ENCODE measurements around the gene SIAH1.

- TF ChIP-seq NR2C2 (CRISPR knock-in tag; IDR thresholded peaks at IDR 0.05) (no peak), TEAD4 (CRISPR knock-in tag; IDR thresholded peaks at IDR 0.05) (no peak), CTCF (IDR thresholded peaks at IDR 0.05) (no peak), ZNF263 (CRISPR knock-in tag; IDR thresholded peaks at IDR 0.05; ENCODE audit: low read depth) (no peak), FOXP1 (CRISPR knock-in tag; IDR thresholded peaks at IDR 0.05; ENCODE audit: borderline replicate concordance) (no peak), NR3C1 (CRISPR knock-in tag; conservative IDR thresholded peaks at IDR 0.05; ENCODE audit: low read depth) (no peak), MAX (CRISPR knock-in tag; IDR thresholded peaks at IDR 0.05) (no peak)
Observed at GRCh38 chr16:48373258-48374029, 11.8 kb downstream of the SIAH1 start.

Data from WTC11 (cell line).